Prostate gland (tissue), 2 donors: ENCODE data around the gene LY86.

Experiments used
- CTCF ChIP-seq, 4 experiments: fragments of 200-600 bp in 2 of 4; fragments of 450-650 bp in 2 of 4; sonication (generic) in 2 of 4; IDR thresholded peaks; 1 replicate in 3 of 4; 2 replicates in 1 of 4; pipeline ENCODE4 v1.5.1; 2016 to 2019; ENCODE audit warnings: antibody characterized with exemption in 4 of 4, mild to moderate bottlenecking in 2 of 4, moderate library complexity in 2 of 4
- POLR2A ChIP-seq: fragments of 450-650 bp; IDR thresholded peaks from one replicate; pipeline ENCODE4 v1.6.1; 2016; ENCODE audit warnings: antibody characterized with exemption, mild to moderate bottlenecking

GRCh38 chr6:6679633-6680032 is 91.1 kb downstream of the LY86 start:
- TF ChIP-seq CTCF (IDR thresholded peaks at IDR 0.05) (no peak), POLR2A (no peak)
